Calu3 (cell line): Measurements from ENCODE around the gene RAP2C. TPM values are rescaled to one million over a fixed set of nuclear protein-coding genes. Genes with fewer than 3 reads are reported as not detected.
A peak's percentile ranks its signal among the peaks of the same experiment; 100 is the strongest.

Source experiments
- Bru-seq: library from RNA; stranded (reverse); fragments of 400-500 nt; gene quantifications from one replicate; lab custom pipeline; 2021; lab: Mats Ljungman, UMichigan
- BruChase-seq, 2 experiments: library from RNA; stranded (reverse); fragments of 400-500 nt; gene quantifications; one replicate each; lab custom pipeline; 2021; lab: Mats Ljungman, UMichigan
- BruUV-seq: library from RNA; stranded (reverse); fragments of 400-500 nt; replicated peaks from 2 replicates; lab custom pipeline; 2021; lab: Mats Ljungman, UMichigan
- CTCF ChIA-PET: fragments of 300-600 bp; sonication (Branson Sonifier 250); formaldehyde crosslinking; loops from one replicate; lab custom pipeline; 2022; ENCODE audit warnings: antibody characterized with exemption; lab: Charles Lee
- DNase-seq: peaks from one replicate; pipeline ENCODE4 v3.0.0; 2022
- H3K27ac Mint-ChIP-seq: one replicate; pipeline ENCODE4 v1.8.0; 2022; ENCODE audit warnings: mixed read lengths; ENCODE audit not compliant: unreplicated experiment
- H3K27me3 Mint-ChIP-seq: one replicate; pipeline ENCODE4 v1.8.0; 2022; ENCODE audit warnings: mixed read lengths; ENCODE audit not compliant: unreplicated experiment
- H3K36me3 Mint-ChIP-seq: one replicate; pipeline ENCODE4 v1.8.0; 2022; ENCODE audit warnings: mild to moderate bottlenecking, moderate library complexity, mixed read lengths; ENCODE audit not compliant: insufficient read depth, unreplicated experiment
- H3K4me1 Mint-ChIP-seq: one replicate; pipeline ENCODE4 v1.8.0; 2022; ENCODE audit warnings: mild to moderate bottlenecking, low read depth, mixed read lengths; ENCODE audit not compliant: unreplicated experiment
- H3K4me3 Mint-ChIP-seq: one replicate; pipeline ENCODE4 v1.8.0; 2022; ENCODE audit warnings: mild to moderate bottlenecking, low read depth, moderate library complexity, mixed read lengths; ENCODE audit not compliant: unreplicated experiment
- H3K9me3 Mint-ChIP-seq: one replicate; pipeline ENCODE4 v1.8.0; 2022; ENCODE audit warnings: low read depth, mixed read lengths; ENCODE audit not compliant: unreplicated experiment
- CTCF ChIP-seq: fragments of 200-600 bp; IDR thresholded peaks from one replicate; pipeline ENCODE4 v1.8.0; 2022; ENCODE audit warnings: antibody characterized with exemption; ENCODE audit not compliant: unreplicated experiment
- intact Hi-C: fragments of 100-400 bp; cut with micrococcal nuclease; formaldehyde crosslinking; loops from one replicate; pipeline ENCODE4 v1.10.0; 2022; ENCODE audit not compliant: unreplicated experiment
- long read RNA-seq: library from polyadenylated mRNA; stranded (forward); transcript quantifications from one replicate; pipeline ENCODE4 v2.0.0, GENCODE V29; 2022
- total RNA-seq: library from RNA; stranded (reverse); gene quantifications from 2 replicates; pipeline ENCODE4 v1.2.3, GENCODE V29; 2022

RAP2C gene
- total RNA-seq (22.9 and 28.4 TPM in 2 replicates), Bru-seq, nascent RNA (percentile 87 among the genes with signal in this experiment), BruChase-seq, experiment 1, labeled RNA remaining after a 6-hour chase (percentile 92 among the genes with signal in this experiment), BruChase-seq, experiment 2, labeled RNA remaining after a 2-hour chase (percentile 91 among the genes with signal in this experiment)
- long read RNA-seq, transcript RAP2C-201 (4 exons, 3,896 nt) = major isoform, 11 of 34 reads
- long read RNA-seq, partial matches to known transcripts = 10 of 34 reads
- long read RNA-seq, other reads (novel, unspliced or antisense) = 13 of 34 reads

- DNase-seq = peak; percentile 76
- Mint-ChIP-seq H3K4me3 (peak within 1 kb of the TSS; percentile 91), H3K36me3 (peaks cover 31% of the 10 kb centered on the region), H3K9me3 (no peaks in the 10 kb centered on the region), H3K27ac (peak within 1 kb of the TSS; percentile 81), H3K27me3 (no peaks in the 10 kb centered on the region), H3K4me1 (peaks cover 7% of the 10 kb centered on the region)
- BruUV-seq = no TSS peak
- intact Hi-C loops = loop anchor here (1.0 to 10.0 kb wide), 4 partner anchors 127 to 379 kb away; partner anchors contain the start of genes MBNL3 and STK26
- CTCF ChIA-PET = interaction anchor here (0.6 to 3.4 kb wide), 6 partner anchors 125 to 395 kb away, joined by 3 to 47 read pairs (median 4); no protein-coding TSS in a partner anchor
- peak; percentile 17 for TF ChIP-seq CTCF
These were observed at the start of gene RAP2C for GRCh38 chrX:132219343-132219768. Gene RAP2C (minus strand): TSS chrX:132219447. CDS start chrX:132217268, 2,179 bp downstream.

GRCh38 chrX:132267392-132267791 lies 48.1 kb upstream of the RAP2C start:
- H3K9me3 Mint-ChIP-seq = peaks cover 2% of the 10 kb centered on the region
- CTCF ChIA-PET = no interaction called here
- intact Hi-C loops = no loop called here
- H3K4me1 Mint-ChIP-seq = no peaks in the 10 kb centered on the region
- H3K36me3 Mint-ChIP-seq = no peaks in the 10 kb centered on the region
- no peak for DNase-seq
- H3K4me3 Mint-ChIP-seq = no peak overlapping the region
- no TSS peak for BruUV-seq
- no peak overlapping the region for H3K27ac Mint-ChIP-seq
- H3K27me3 Mint-ChIP-seq = no peaks in the 10 kb centered on the region
- no peak for TF ChIP-seq CTCF

GRCh38 chrX:132266583-132267355 lies 47.5 kb upstream of the RAP2C start:
- Mint-ChIP-seq H3K36me3 (no peaks in the 10 kb centered on the region), H3K4me3 (no peak overlapping the region), H3K27ac (no peak overlapping the region), H3K4me1 (no peaks in the 10 kb centered on the region), H3K9me3 (peaks cover 2% of the 10 kb centered on the region), H3K27me3 (no peaks in the 10 kb centered on the region)
- DNase-seq = no peak
- TF ChIP-seq CTCF = no peak
- intact Hi-C loops = no loop called here
- no TSS peak for BruUV-seq
- CTCF ChIA-PET = no interaction called here

DNA sequence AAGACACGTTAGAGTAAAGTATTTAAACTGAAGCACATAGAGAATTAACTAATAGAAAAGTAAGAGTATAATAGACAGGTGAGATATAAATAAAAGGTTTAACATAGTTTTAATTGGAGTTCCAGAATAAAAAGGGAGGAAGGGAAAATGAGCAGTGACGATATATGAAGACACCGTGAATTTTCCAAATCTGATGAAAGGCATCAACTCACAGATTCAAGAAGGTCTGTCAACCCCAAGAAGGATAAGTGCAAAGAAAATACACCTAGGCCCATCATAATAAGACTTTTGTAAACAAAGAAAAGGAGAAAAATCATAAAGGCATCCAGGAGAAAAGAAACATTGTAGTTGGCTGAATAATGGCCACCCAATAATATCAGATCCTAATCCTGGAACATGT lies 43.9 kb upstream of the RAP2C start:
- DNase-seq = no peak
- Mint-ChIP-seq H3K27me3 (no peaks in the 10 kb centered on the region), H3K36me3 (no peaks in the 10 kb centered on the region), H3K4me3 (no peak overlapping the region), H3K9me3 (peaks cover 2% of the 10 kb centered on the region), H3K27ac (no peak overlapping the region), H3K4me1 (no peaks in the 10 kb centered on the region)
- CTCF ChIA-PET = no interaction called here
- TF ChIP-seq CTCF = no peak
- intact Hi-C loops = no loop called here
- no TSS peak for BruUV-seq
